Epithelial cell of esophagus (primary cell): ENCODE measurements around the gene PDZRN3.

ENCODE experiments used
- DNase-seq: peaks from one replicate; pipeline ENCODE4 v3.0.0; 2010; ENCODE audit warnings: low read depth
- H3K4me3 ChIP-seq: 2 replicates; pipeline ENCODE4 v1.5.1; 2011; ENCODE audit warnings: mild to moderate bottlenecking, low read length, control low read depth
- CTCF ChIP-seq: IDR thresholded peaks from 2 replicates; pipeline ENCODE4 v1.5.1; 2011; ENCODE audit warnings: low read depth, mild to moderate bottlenecking, low read length, control low read depth, inconsistent platforms; ENCODE audit not compliant: insufficient read depth; ENCODE audit errors: missing control alignments

The PDZRN3 gene

GRCh38 chr3:73614419-73614818 is 10.3 kb downstream of the PDZRN3 start:
- TF ChIP-seq CTCF = no peak
- no peak overlapping the region for H3K4me3 ChIP-seq
- peak; percentile 50 for DNase-seq

GRCh38 chr3:73611176-73611575 is 13.6 kb downstream of the PDZRN3 start:
- DNase-seq = no peak
- H3K4me3 ChIP-seq = no peak overlapping the region
- TF ChIP-seq CTCF = no peak

GRCh38 chr3:73610493-73610892 is 14.2 kb downstream of the PDZRN3 start:
- no peak for DNase-seq
- TF ChIP-seq CTCF = no peak
- no peak overlapping the region for H3K4me3 ChIP-seq

GRCh38 chr3:73609655-73610054 is 15.1 kb downstream of the PDZRN3 start:
- peak; percentile 15 for DNase-seq
- H3K4me3 ChIP-seq = no peak overlapping the region
- TF ChIP-seq CTCF = no peak

GRCh38 chr3:73609315-73609641 is 15.5 kb downstream of the PDZRN3 start:
- no peak for DNase-seq
- TF ChIP-seq CTCF = no peak
- H3K4me3 ChIP-seq = no peak overlapping the region

GRCh38 chr3:73608456-73609314 is 16.1 kb downstream of the PDZRN3 start:
- no peak overlapping the region for H3K4me3 ChIP-seq
- no peak for TF ChIP-seq CTCF
- peak; percentile 11 for DNase-seq

- no peak overlapping the region for H3K4me3 ChIP-seq
- no peak for DNase-seq
- no peak for TF ChIP-seq CTCF
Measured at GRCh38 chr3:73605861-73606260, 18.9 kb downstream of the PDZRN3 start.
